Measurements from ENCODE around the gene RASAL3.
"Not testable (repeated sequence)": the region's sequence is repeated elsewhere in the genome, so short reads cannot be mapped to it uniquely, and the experiment has no call there.

The RASAL3 gene

DNA sequence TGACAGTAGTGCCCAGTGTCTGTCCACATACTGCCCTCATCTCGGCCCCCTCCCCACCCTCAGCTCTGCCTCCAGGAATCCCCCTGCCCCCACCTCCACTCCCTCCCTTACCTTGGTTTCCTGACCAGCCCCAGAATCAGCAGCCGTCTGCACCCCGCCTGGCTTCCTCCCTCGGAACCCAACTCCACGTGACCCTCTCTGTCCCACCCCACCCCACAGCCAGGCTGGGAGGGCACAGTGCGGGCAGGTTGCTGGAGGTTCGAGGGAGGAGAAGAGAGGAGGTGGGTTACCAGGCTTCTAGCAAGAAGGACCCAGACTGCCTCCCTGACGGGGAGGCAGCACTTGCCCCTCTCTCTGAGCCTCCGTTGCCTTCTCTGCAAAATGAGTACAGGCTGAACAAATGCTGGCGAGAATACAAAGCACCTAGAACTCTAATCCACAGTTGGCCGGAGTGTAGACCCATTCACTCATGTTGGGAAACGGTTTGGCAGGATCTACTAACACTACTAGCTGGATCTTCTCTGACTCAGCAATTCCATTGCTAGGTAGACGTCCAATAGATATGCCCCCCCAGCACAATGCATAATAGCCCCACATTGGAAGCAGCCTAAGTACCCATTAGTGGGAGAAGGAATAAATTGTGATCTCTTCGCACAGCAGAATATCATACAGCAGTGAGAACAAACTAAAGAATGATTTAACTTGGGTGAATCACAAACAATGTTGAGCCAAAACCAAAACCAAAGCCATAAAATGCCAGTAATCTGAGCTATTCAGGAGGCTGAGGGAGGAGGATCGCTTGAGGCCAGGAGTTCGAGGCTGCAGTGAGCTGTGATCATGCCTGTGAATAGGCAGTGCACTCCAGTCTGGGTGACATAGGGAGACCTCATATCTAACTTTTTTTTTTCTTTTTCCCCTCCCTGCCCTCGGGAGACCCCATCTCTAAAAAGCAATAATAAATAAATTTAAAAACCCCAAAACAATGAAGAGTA lies at the start of gene RASAL3:
TSS of gene RASAL3 (minus strand) at position 151 of the 992 bp plus-strand sequence. CDS start 186 bp downstream, outside the sequence.
- DNase-seq, result no peak

DNA sequence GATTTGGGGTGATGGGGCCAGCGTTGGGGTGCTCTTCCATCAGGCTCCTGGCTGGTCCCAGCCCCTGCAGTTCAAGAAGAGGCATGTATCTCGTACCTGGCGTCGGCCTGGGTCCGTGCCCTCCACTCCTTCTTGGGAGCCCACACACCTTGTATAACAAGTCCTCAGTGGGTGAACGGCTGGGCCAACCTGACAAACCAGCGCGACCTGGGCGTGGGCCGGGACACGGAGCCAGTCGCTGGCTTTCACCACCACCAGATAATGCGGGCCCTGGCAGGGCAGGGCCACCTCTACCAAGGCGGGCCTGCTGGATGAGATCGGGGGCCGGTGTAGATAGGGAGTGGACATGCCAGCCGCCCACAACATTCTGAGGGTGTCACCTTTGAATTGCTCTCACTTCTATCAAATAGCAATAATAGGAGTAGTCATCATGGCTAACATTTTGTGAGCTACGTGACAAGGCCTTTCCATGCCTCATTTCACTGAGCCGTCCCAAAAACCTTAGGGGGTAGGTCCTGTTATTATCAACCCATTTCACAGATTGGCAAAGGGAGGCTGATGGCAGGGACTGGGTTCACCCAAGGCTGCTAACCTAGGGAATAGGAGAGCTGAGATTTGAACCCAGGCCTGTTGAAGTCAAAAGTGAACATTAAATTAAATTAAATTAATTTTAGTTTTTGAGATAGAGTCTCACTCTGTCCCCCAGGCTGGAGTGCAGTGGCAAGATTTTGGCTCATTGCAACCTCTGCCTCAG lies 47.5 kb upstream of the RASAL3 start:
- DNase-seq, result no peak

- no peak for DNase-seq
Measured at GRCh38 chr19:15508035-15508710, 43.8 kb upstream of the RASAL3 start, which contains the start of gene CYP4F22. TSS of gene CYP4F22 (plus strand) at chr19:15508525. CDS start at chr19:15525337, 16,812 bp downstream.

DNA sequence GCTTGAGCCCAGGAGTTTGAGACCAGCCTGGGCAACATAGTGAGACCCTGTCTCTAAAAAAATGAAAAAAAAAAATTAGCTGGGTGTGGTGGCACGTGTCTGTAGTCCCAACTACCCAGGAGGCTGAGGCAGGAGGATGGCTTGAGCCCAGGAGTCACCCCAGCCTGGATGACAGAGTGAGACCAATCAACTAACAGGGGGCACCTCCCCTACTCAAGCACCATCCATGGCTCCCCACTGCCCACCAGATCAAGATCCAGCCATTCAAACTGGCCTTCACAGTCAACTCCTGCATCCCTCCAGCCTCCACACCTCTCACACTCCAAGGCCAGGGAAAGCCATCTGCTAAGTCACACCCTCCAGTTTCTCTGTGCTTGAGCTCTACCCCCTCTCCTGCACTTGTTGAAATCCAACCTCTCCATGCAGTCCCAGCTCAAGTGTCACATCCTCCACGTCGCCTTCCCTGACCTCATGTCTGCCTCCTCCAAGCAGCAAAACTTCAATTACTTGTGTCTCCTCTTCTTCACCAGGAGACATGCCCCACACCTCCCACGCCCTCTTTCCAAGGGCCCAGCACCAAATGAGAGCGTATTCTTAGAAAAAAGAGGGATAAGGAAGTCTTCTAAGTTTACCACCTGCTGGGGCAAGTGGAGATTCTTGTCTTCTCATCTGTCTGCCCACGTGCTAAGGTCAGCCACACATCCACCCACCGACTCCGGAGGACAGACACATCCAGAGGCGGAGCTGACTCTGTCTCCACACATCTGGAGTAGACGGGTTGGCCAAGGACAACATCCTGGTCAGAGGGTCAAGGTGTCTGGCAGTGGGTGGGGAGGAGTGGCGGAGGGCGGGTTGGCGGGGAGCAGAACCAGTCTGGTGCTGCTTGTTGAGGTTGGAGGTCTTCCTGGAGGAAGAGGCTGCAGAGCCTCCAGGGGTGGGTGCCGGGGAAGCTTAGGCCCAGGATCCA lies 43.0 kb upstream of the RASAL3 start:
- no peak for DNase-seq

- no peak for DNase-seq
Measured at GRCh38 chr19:15506074-15506571, 41.8 kb upstream of the RASAL3 start.

- no peak for DNase-seq
Measured at GRCh38 chr19:15502264-15502663, 37.9 kb upstream of the RASAL3 start.

- no peak for DNase-seq
Measured at GRCh38 chr19:15501596-15501995, 37.3 kb upstream of the RASAL3 start.

DNA sequence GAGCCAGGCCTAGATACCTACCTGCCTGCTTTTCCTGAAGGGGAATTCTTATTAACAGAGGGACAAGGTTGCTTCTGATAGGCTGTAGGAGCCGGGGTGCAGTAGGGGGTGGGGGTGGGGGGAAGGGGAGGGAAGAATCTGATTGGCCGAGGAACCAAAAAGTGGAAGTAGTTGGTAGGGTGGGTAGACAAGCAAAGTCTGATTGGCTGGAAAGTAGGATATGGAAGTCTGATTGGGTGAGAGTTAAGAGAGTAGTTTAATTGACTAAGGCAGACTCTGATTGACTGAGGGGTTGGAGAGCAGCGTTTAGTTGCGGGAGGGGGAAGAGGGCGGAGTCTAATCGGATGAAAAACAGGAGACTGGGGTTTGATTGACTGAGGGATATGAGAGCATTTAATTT lies 34.6 kb upstream of the RASAL3 start:
- DNase-seq, result no peak

GRCh38 chr19:15498156-15498858 lies 34.0 kb upstream of the RASAL3 start:
- DNase-seq, result no peak

- DNase-seq, result no peak
Measured at GRCh38 chr19:15495151-15495550, 30.8 kb upstream of the RASAL3 start.

- peak; percentile 5 for DNase-seq
Measured at GRCh38 chr19:15488489-15489226, 24.3 kb upstream of the RASAL3 start.

GRCh38 chr19:15487038-15487437 lies 22.7 kb upstream of the RASAL3 start:
- no peak for DNase-seq

DNA sequence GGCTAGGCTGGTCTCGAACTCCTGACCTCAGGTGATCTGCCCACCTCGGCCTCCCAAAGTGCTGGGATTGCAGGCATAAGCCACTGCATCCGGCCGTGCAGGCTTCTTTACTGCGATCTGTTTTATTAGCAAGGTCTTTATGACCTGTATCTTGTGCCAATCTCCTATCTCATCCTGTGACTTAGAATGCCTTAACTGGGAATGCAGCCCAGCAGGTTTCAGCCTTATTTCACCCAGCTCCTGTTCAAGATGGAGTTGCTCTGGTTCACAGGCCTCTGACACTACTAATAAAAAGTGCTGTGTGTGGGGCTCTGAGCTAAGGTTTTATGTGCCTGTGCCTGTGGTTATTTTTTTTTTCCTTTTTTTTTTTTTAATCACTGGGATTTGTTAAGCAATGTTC lies 21.4 kb upstream of the RASAL3 start:
- not testable (repeated sequence) for DNase-seq

DNA sequence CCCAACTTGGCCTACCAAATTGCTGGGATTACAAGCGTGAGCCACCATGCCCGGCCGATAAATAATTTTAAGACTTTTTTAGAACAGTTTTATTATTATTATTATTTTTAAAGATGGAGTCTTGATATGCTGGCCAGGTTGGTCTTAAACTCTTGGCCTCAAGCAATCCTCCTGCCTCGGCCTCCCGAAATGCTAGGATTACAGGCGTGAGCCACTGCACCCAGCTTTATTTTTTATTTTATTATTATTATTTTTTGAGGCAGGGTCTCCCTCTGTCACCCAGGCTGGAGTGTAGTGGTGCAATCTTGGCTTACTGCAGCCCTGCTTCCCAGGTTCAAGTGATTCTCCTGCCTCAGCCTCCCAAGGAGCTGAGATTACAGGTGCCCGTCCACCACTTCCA lies 16.7 kb upstream of the RASAL3 start:
- DNase-seq, result not testable (repeated sequence)

DNA sequence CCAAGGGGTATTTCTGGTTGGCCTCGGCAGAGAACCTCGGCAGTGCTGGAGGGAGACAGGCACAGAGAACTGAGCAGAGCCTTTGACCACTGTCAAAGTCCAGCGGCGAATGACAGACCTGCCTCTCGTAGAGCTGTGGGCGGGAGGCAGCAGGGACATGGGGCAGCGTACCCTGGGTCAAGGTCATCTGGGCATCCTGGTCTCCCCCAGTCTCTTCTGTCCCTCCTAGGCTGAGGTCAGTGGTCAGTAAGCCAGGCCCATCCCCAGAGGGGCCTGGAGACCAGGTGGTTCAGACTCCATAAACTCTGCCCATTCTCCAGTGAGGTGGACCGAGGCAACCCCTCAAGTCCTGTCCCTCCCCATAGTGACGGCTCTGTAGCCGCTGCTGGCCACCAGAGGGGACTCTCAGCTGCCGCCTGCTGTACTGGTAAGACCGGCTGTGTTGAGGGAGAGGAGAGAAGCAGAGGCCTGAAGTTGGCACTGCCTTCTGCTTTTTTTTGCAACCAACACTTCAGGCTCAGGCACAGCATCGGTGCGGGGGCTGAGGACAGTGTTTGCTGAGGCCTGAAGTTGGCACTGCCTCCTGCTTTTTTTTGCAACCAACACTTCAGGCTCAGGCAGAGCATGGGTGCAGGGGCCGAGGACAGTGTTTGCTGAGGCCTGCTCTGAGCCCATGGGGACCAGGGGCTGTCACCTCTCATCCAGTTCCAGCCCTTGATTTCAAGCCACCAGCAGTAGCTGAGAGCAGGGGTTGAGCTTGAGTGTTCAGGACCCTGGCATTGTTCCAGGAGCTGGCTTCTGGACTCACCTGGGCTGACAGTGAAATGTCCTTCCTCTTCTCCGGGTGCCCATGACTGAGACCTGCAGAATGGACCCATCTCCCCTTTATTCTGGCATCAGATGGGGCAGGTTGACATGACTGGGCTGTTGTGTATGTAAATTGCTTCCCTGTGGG lies 15.3 kb upstream of the RASAL3 start, which contains the start of gene PGLYRP2:
TSS of gene PGLYRP2 (minus strand) at position 111 of the 955 bp plus-strand sequence. CDS start 130 bp downstream, outside the sequence.
- no peak for DNase-seq

DNA sequence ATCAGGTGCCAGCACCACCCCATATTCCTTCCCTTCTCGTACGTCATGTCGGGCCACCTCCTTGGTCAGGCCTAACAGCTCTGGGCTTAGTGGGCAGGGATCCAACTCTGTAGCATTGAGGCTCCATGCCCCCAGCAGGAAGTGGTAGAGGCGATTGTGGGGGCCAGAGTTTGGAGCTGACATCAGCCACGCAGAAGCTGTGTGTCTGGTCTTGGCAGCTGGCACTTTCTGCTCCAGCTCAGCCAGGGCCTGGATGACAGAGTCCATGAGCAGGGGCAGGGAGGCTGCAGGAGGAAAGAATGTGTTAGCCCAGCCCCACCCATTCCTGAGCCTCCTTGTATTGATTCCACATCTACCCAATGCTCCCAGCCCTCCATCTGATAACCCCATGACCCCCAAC lies 12.0 kb upstream of the RASAL3 start:
- DNase-seq, result no peak

GRCh38 chr19:15475611-15476010 lies 11.3 kb upstream of the RASAL3 start:
- DNase-seq, result no peak

DNA sequence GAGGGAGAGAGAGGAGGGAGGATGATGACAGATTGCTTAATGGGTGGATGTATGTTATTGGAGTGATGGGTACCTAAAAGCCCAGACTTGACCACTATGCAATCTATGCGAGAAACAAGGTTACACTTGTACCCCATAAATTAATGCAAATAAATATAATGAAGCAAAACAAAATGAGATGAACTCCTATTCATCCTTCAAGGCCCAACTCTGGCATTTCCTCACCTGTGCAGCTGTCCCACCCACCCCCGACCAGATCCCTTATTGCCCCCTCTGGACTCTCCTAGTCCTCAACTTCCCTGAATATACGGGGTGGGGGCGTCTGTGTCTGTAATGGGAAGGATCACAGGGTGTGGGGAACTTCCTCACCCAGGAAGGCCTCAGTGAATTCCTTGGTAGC lies 10.8 kb upstream of the RASAL3 start:
- no peak for DNase-seq

GRCh38 chr19:15473821-15474220 lies 9.5 kb upstream of the RASAL3 start:
- DNase-seq, result not testable (repeated sequence)

Data from NCI-H446 treated with DMSO at 0.1 percent for 48 hours (cell line).